WERI-Rb-1 (cell line): ENCODE data around the gene SFMBT2.

Experiments
- DNase-seq: peaks from one replicate; pipeline ENCODE4 v3.0.0-alpha.2; 2020
- H3K27ac ChIP-seq: fragments of 250-450 bp; sonication (Bioruptor Pico); 2 replicates; pipeline ENCODE4 v1.5.1; 2020; ENCODE audit warnings: mild to moderate bottlenecking, moderate library complexity
- H3K27me3 ChIP-seq: fragments of 250-450 bp; sonication (Bioruptor Pico); 2 replicates; pipeline ENCODE4 v1.5.1; 2021; ENCODE audit warnings: mild to moderate bottlenecking, low read depth, moderate library complexity; ENCODE audit not compliant: insufficient read depth, severe bottlenecking
- H3K36me3 ChIP-seq: fragments of 250-450 bp; sonication (Bioruptor Pico); 2 replicates; pipeline ENCODE4 v1.5.1; 2020; ENCODE audit warnings: mild to moderate bottlenecking, moderate library complexity
- H3K4me3 ChIP-seq: 2 replicates; pipeline ENCODE4 v1.5.1; 2011; ENCODE audit warnings: low read depth, mild to moderate bottlenecking, control low read depth, low read length
- H3K9me3 ChIP-seq: fragments of 250-450 bp; sonication (Bioruptor Pico); 2 replicates; pipeline ENCODE4 v1.5.1; 2021; ENCODE audit warnings: mild to moderate bottlenecking, moderate library complexity; ENCODE audit not compliant: severe bottlenecking
- CTCF ChIP-seq: IDR thresholded peaks from 2 replicates; pipeline ENCODE4 v1.5.1; 2011; ENCODE audit warnings: low read depth, mild to moderate bottlenecking, control low read depth, inconsistent platforms, low read length

The SFMBT2 gene

GRCh38 chr10:7424315-7424714, 13.5 kb upstream of the SFMBT2 start:
- H3K4me3 ChIP-seq, result no peak overlapping the region
- DNase-seq, result no peak
- TF ChIP-seq CTCF, result no peak
- peaks cover 7% of the 10 kb centered on the region for H3K27me3 ChIP-seq
- no peaks in the 10 kb centered on the region for H3K36me3 ChIP-seq
- no peaks in the 10 kb centered on the region for H3K9me3 ChIP-seq
- no peak overlapping the region for H3K27ac ChIP-seq

- H3K36me3 ChIP-seq, result no peaks in the 10 kb centered on the region
- DNase-seq, result no peak
- peaks cover 7% of the 10 kb centered on the region for H3K27me3 ChIP-seq
- no peak for TF ChIP-seq CTCF
- H3K9me3 ChIP-seq, result no peaks in the 10 kb centered on the region
- no peak overlapping the region for H3K4me3 ChIP-seq
- H3K27ac ChIP-seq, result no peak overlapping the region
Observed at GRCh38 chr10:7423521-7423920, 12.7 kb upstream of the SFMBT2 start.

GRCh38 chr10:7421526-7421925, 10.7 kb upstream of the SFMBT2 start:
- DNase-seq, result no peak
- H3K36me3 ChIP-seq, result no peaks in the 10 kb centered on the region
- H3K27ac ChIP-seq, result no peak overlapping the region
- no peak for TF ChIP-seq CTCF
- H3K27me3 ChIP-seq, result peaks cover 7% of the 10 kb centered on the region
- no peaks in the 10 kb centered on the region for H3K9me3 ChIP-seq
- H3K4me3 ChIP-seq, result no peak overlapping the region

- no peaks in the 10 kb centered on the region for H3K9me3 ChIP-seq
- no peak for TF ChIP-seq CTCF
- H3K36me3 ChIP-seq, result no peaks in the 10 kb centered on the region
- H3K27ac ChIP-seq, result no peak overlapping the region
- no peak for DNase-seq
- H3K4me3 ChIP-seq, result no peak overlapping the region
- H3K27me3 ChIP-seq, result no peaks in the 10 kb centered on the region
Observed at GRCh38 chr10:7419998-7420397, 9.2 kb upstream of the SFMBT2 start.

GRCh38 chr10:7417807-7418206, 7.0 kb upstream of the SFMBT2 start:
- no peak for TF ChIP-seq CTCF
- peaks cover 7% of the 10 kb centered on the region for H3K27me3 ChIP-seq
- H3K36me3 ChIP-seq, result no peaks in the 10 kb centered on the region
- DNase-seq, result no peak
- H3K9me3 ChIP-seq, result no peaks in the 10 kb centered on the region
- H3K4me3 ChIP-seq, result no peak overlapping the region
- no peak overlapping the region for H3K27ac ChIP-seq

GRCh38 chr10:7417103-7417623, 6.3 kb upstream of the SFMBT2 start:
- no peak overlapping the region for H3K4me3 ChIP-seq
- no peak for TF ChIP-seq CTCF
- no peaks in the 10 kb centered on the region for H3K9me3 ChIP-seq
- no peak overlapping the region for H3K27ac ChIP-seq
- H3K36me3 ChIP-seq, result no peaks in the 10 kb centered on the region
- no peak for DNase-seq
- peaks cover 10% of the 10 kb centered on the region for H3K27me3 ChIP-seq
